ENCODE data around the gene GPC4. TPM values are rescaled to one million over a fixed set of nuclear protein-coding genes. Genes with fewer than 3 reads are reported as not detected.

The GPC4 gene
- total and polyA plus RNA-seq, 8 donors = 34.4 to 66.8 (median 56.6) TPM

DNA sequence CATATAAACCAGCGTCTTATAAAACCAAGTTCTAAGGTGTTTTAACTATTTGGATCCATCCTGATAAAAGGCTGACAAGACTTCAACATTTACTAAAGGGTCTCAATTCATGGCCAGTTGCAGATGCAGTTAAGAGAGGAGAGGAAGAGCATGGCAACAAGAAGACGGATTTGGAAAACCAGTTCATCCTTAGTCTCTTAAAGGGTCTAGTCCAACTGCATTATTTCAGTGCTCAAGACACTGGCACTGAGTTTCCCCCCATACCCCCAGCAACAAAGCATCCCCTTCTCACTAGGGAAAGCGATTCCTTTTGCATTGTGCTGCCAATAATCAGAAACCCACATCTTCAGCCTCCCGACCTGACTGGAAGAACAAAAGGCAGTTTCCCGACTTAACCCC lies 106.8 kb downstream of the GPC4 start:
- DNase-seq (no peak), ATAC-seq (no peak)
- H3K27me3 ChIP-seq = peaks cover 0 to 3% of the 10 kb centered on the region in 2 donors
- TF ChIP-seq, protein P1, sequence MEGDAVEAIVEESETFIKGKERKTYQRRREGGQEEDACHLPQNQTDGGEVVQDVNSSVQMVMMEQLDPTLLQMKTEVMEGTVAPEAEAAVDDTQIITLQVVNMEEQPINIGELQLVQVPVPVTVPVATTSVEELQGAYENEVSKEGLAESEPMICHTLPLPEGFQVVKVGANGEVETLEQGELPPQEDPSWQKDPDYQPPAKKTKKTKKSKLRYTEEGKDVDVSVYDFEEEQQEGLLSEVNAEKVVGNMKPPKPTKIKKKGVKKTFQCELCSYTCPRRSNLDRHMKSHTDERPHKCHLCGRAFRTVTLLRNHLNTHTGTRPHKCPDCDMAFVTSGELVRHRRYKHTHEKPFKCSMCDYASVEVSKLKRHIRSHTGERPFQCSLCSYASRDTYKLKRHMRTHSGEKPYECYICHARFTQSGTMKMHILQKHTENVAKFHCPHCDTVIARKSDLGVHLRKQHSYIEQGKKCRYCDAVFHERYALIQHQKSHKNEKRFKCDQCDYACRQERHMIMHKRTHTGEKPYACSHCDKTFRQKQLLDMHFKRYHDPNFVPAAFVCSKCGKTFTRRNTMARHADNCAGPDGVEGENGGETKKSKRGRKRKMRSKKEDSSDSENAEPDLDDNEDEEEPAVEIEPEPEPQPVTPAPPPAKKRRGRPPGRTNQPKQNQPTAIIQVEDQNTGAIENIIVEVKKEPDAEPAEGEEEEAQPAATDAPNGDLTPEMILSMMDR (IDR thresholded peaks at IDR 0.05) = no peak
- H3K9me3 ChIP-seq = no peaks in the 10 kb centered on the region
- H3K4me1 ChIP-seq = no peaks in the 10 kb centered on the region
- no peak overlapping the region for H3K27ac ChIP-seq
- no peak overlapping the region for H3K4me3 ChIP-seq
- H3K36me3 ChIP-seq = no peaks in the 10 kb centered on the region
- intact Hi-C loops (cut with DNase I) = no loop called here

DNA sequence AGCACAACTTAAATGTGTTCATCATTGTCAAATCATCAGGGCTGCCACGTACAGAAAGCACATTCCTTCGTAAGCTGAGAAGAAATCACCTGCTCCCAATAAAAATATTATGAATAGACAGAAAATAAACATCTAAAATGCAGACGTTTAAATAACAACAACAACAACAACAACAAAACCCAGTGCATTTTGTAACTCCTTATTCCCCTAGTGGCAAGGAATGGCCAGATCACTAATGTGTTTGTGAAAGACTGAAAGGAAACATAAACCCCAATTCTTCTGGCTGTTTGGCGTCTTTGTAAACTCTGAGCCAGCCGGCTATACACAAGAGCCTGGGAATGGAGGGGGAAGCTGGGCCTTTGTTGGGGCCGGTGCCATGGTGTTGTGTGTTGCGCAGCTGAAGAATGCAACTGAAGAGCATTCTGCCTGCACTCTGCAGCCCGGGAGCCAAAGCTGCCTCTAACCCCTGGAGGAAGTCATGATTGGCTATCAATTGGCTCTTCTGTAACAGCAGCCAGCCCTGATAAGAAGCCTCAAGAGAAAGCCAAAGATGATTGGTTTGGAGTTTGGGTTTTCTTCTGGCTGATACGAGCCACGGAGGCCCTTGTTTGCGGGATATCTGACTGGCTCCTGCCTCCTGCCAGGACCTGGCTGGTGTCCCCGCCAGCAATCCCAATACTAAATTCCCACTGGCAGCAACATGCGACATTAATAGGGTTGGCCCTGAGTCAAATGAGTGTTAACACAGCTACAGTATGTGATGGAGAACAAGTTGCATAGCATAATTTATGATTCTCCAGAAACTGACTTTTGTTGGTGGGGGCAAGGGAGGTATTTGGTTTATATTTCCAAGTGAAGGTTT lies 107.4 kb downstream of the GPC4 start:
- H3K27ac ChIP-seq = no peak overlapping the region
- H3K27me3 ChIP-seq = peaks cover 0 to 3% of the 10 kb centered on the region in 2 donors
- no peaks in the 10 kb centered on the region for H3K4me1 ChIP-seq
- ATAC-seq (peak; percentile 29), DNase-seq (peak in 2 of 4 donors; percentile 23 to 66)
- TF ChIP-seq, protein P1 (IDR thresholded peaks at IDR 0.05) = no peak
- H3K4me3 ChIP-seq = no peak overlapping the region
- intact Hi-C loops (cut with DNase I) = no loop called here
- no peaks in the 10 kb centered on the region for H3K9me3 ChIP-seq
- no peaks in the 10 kb centered on the region for H3K36me3 ChIP-seq

DNA sequence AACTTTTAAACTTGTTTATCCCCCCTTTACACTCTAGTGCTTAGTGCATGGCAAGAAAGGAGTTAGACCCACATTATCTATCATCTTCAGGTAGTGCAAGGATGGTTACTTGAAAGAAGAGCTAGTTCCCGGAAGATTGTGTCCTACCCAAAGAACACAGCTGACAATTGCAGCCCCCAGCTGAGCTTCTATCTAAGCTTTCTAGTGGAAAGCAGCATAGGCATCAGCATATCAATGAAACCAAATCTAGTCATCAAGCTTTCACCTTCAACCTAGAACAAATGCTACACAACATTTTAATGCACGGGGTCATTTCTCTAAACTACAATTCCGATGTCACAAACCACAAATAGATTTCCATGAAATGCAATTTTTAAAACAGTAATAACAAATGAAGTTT lies 108.2 kb downstream of the GPC4 start:
- no peak for DNase-seq
- Histone ChIP-seq H3K27me3 (peaks cover 0 to 7% of the 10 kb centered on the region in 2 donors), H3K27ac (no peak overlapping the region), H3K4me3 (no peak overlapping the region), H3K36me3 (no peaks in the 10 kb centered on the region), H3K9me3 (no peaks in the 10 kb centered on the region), H3K4me1 (no peaks in the 10 kb centered on the region)
- TF ChIP-seq, protein P1 (IDR thresholded peaks at IDR 0.05) = no peak
- ATAC-seq = no peak
- intact Hi-C loops (cut with DNase I) = no loop called here

DNA sequence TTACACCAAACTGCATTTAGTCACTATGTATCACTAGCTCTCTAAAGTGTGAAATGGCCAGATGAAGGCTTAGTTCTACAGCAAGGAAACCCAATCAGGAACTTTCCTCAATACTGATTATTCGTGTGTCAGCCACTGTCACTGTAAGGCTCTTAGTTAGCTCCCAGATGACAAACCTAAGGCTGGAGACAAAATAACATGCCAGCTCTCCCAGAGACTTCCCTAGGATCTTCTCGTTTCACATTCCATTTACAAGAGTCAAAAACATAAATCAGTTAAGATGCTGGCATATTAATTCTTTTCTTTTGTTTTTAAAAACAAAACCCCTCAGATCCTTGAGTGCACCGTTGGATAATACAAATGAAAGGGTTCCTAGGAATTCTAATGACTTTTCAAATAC lies 109.0 kb downstream of the GPC4 start:
- no peak overlapping the region for H3K27ac ChIP-seq
- intact Hi-C loops (cut with DNase I) = no loop called here
- DNase-seq (no peak), ATAC-seq (no peak)
- H3K9me3 ChIP-seq = no peaks in the 10 kb centered on the region
- H3K27me3 ChIP-seq = peaks cover 0 to 7% of the 10 kb centered on the region in 2 donors
- TF ChIP-seq, protein P1 (IDR thresholded peaks at IDR 0.05) = no peak
- no peak overlapping the region for H3K4me3 ChIP-seq
- no peaks in the 10 kb centered on the region for H3K36me3 ChIP-seq
- no peaks in the 10 kb centered on the region for H3K4me1 ChIP-seq

DNA sequence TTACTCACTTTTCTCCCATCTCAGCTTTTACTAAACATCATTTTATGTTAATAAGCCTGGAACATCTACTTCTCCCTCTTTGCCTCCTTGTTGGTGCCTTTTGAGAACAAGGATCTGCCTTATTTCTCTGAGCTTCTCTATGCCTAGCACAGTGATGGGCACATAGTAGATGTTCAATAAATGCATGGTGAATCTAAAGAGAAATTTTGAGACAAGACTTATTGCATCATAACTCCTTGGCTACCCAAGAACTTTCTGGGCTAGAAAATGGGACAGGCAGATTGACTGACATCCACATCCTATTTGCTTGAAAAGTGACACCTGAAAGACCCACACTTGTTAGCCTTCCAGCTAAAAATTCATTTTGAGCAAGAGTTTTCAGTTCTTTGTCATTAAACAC lies 109.9 kb downstream of the GPC4 start:
- intact Hi-C loops (cut with DNase I) = no loop called here
- DNase-seq (no peak), ATAC-seq (no peak)
- TF ChIP-seq, protein P1 (IDR thresholded peaks at IDR 0.05) = no peak
- peaks cover 0 to 7% of the 10 kb centered on the region in 2 donors for H3K27me3 ChIP-seq
- no peaks in the 10 kb centered on the region for H3K36me3 ChIP-seq
- no peaks in the 10 kb centered on the region for H3K9me3 ChIP-seq
- H3K4me1 ChIP-seq = no peaks in the 10 kb centered on the region
- no peak overlapping the region for H3K27ac ChIP-seq
- no peak overlapping the region for H3K4me3 ChIP-seq

Measured in left lung (tissue), 10 donors.